ENCODE data around the gene CISH. TPM values are rescaled to one million over a fixed set of nuclear protein-coding genes. Genes with fewer than 3 reads are reported as not detected.

The CISH gene
- total RNA-seq, 1 experiment from 2014 or later: 1.7 TPM

DNA sequence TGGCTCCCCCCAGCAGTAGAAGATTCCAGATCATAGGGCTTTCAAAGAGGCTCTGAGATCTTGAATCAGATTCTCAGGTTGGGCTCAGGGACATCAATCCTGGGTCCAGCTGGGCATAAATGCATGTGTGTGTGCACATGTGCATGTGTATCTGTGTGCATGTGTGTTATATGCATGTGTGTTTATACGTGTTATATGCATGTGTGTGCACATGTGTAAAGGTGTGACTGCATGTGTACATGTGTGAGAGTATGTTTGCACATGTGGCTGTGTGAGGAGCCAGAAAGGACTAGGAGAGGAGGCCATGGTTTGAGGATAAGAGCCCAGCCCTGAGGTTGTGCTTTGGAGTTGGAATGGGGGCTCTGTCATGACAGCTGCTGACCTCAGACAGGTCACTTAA, 3.6 kb upstream of the CISH start:
- WGBS (ENCODE audit: extremely low coverage, insufficient read length, low lambda C conversion rate): no CpG with 5 or more reads among the region's 1 CpG
- H3K23ac ChIP-seq (ENCODE audit: insufficient read length, low read depth, low read length): no peak overlapping the region

More for the DNA sequence above, 3.6 kb upstream of the CISH start:
- TF ChIP-seq CTCF (conservative IDR thresholded peaks at IDR 0.05): no peak
- Histone ChIP-seq H4K91ac (ENCODE audit: insufficient read length, low read depth, low read length) (no peak overlapping the region), H2BK5ac (ENCODE audit: insufficient read length, low read length) (no peak overlapping the region), H2BK15ac (ENCODE audit: low read depth, low read length) (no peak overlapping the region), H4K20me1 (ENCODE audit: control insufficient read depth, insufficient read depth, insufficient read length) (no peaks in the 10 kb centered on the region), H2AFZ (ENCODE audit: low read length) (no peak overlapping the region), H2BK20ac (ENCODE audit: low read depth, low read length, poor library complexity, severe bottlenecking) (no peak overlapping the region), H3K14ac (ENCODE audit: insufficient read depth, low read length) (no peak overlapping the region), H3K23me2 (ENCODE audit: insufficient read length, low read depth, low read length, poor library complexity, severe bottlenecking) (peaks cover 29% of the 10 kb centered on the region), H3K18ac (ENCODE audit: insufficient read length, low read depth, low read length) (no peak overlapping the region), H3K4me2 (ENCODE audit: insufficient read depth, insufficient read length, low read length) (no peak overlapping the region), H3K4ac (ENCODE audit: low read depth, low read length) (no peak overlapping the region), H3K27me3 (ENCODE audit: insufficient read depth, low read length) (peaks cover 8% of the 10 kb centered on the region; the same call in 1 of the 2 replicates), H2AK5ac (ENCODE audit: insufficient read length, low read length) (no peak overlapping the region), H3K56ac (ENCODE audit: insufficient read length, low read depth, low read length) (no peak overlapping the region), H2BK120ac (ENCODE audit: low read depth, low read length, poor library complexity, severe bottlenecking) (no peak overlapping the region), H3K4me1 (ENCODE audit: insufficient read depth, low read length) (0 out of 2 replicates have a peak, but pooled peaks cover 3% of the 10 kb centered on the region), H3K9ac (ENCODE audit: extremely low read depth, insufficient read length, low read length) (no peak overlapping the region), H2BK12ac (ENCODE audit: insufficient read length, low read depth, low read length) (no peak overlapping the region), H3T11ph (ENCODE audit: low read length) (no peak overlapping the region), H3K79me1 (ENCODE audit: insufficient read depth, low read depth, low read length, poor library complexity, severe bottlenecking) (no peaks in the 10 kb centered on the region), H4K5ac (ENCODE audit: insufficient read length, low read depth, low read length) (no peak overlapping the region), H3K9me3 (ENCODE audit: control insufficient read depth, low read depth, low read length) (no peaks in the 10 kb centered on the region), H3K79me2 (ENCODE audit: insufficient read depth, low read length) (no peaks in the 10 kb centered on the region), H4K8ac (replicated peaks; ENCODE audit: insufficient read length, low read depth, low read length) (no peak overlapping the region), H3K27ac (ENCODE audit: insufficient read length, low read depth, low read length) (no peak overlapping the region)
- Mint-ChIP-seq H3K36me3 (ENCODE audit: insufficient read depth in 1 of 3, low read depth in 3 of 3) (peaks cover 0 to under 1% (median 0%) of the 10 kb centered on the region in 3 experiments; a peak in 4 of 7 replicates), H3K9me3 (no peaks in the 10 kb centered on the region), H3K4me3 (peak overlapping the region in 1 of 2 experiments; percentile 82; a peak in 1 of 5 replicates), H3K27me3 (ENCODE audit: low read depth) (peaks cover 43% of the 10 kb centered on the region), H3K27ac (no peak overlapping the region), H3K4me1 (peaks cover 27 to 31% of the 10 kb centered on the region in 2 experiments)
- DNase-seq: no peak

Measured in H9 (cell line).